GM21737 (cell line): Measurements from ENCODE around the gene CLCN2.
"Not testable (repeated sequence)": the region's sequence is repeated elsewhere in the genome, so short reads cannot be mapped to it uniquely, and the experiment has no call there.

ENCODE experiments used
- ATAC-seq: cut with Tn5 transposase; IDR thresholded peaks from one replicate; pipeline ENCODE4 v1.9.1; 2021; ENCODE audit warnings: mild to moderate bottlenecking, moderate library complexity; ENCODE audit not compliant: unreplicated experiment

Gene CLCN2

GRCh38 chr3:184347321-184348056 is 13.9 kb downstream of the CLCN2 start:
- no peak for ATAC-seq

GRCh38 chr3:184346480-184347190 is 14.8 kb downstream of the CLCN2 start:
- no peak for ATAC-seq

GRCh38 chr3:184345317-184346144 is 15.9 kb downstream of the CLCN2 start:
- ATAC-seq = no peak

- ATAC-seq = no peak
Measured at GRCh38 chr3:184344579-184345316, 16.7 kb downstream of the CLCN2 start.

- no peak for ATAC-seq
Measured at GRCh38 chr3:184343200-184343876, 18.1 kb downstream of the CLCN2 start.

GRCh38 chr3:184341925-184342324 is 19.5 kb downstream of the CLCN2 start:
- ATAC-seq = no peak

GRCh38 chr3:184339451-184340135 is 21.8 kb downstream of the CLCN2 start:
- ATAC-seq = not testable (repeated sequence)

- no peak for ATAC-seq
Measured at GRCh38 chr3:184339001-184339400, 22.4 kb downstream of the CLCN2 start.

GRCh38 chr3:184338511-184338945 is 22.9 kb downstream of the CLCN2 start:
- ATAC-seq = no peak

- no peak for ATAC-seq
Measured at GRCh38 chr3:184337981-184338380, 23.4 kb downstream of the CLCN2 start.

- ATAC-seq = no peak
Measured at GRCh38 chr3:184337399-184337714, 24.0 kb downstream of the CLCN2 start, which contains the start of gene FAM131A. Gene FAM131A (plus strand): TSS chr3:184337600. CDS start chr3:184337631, 31 bp downstream.

- no peak for ATAC-seq
Measured at GRCh38 chr3:184336547-184337398, 24.6 kb downstream of the CLCN2 start.

- ATAC-seq = peak; percentile 55
Measured at GRCh38 chr3:184335661-184336546, 25.5 kb downstream of the CLCN2 start.

- no peak for ATAC-seq
Measured at GRCh38 chr3:184335291-184335660, 26.1 kb downstream of the CLCN2 start.

- ATAC-seq = no peak
Measured at GRCh38 chr3:184334470-184335158, 26.8 kb downstream of the CLCN2 start.

GRCh38 chr3:184333700-184334099 is 27.7 kb downstream of the CLCN2 start:
- ATAC-seq = no peak

GRCh38 chr3:184333190-184333589 is 28.2 kb downstream of the CLCN2 start:
- no peak for ATAC-seq
